Body of pancreas (tissue), 4 donors: ENCODE data around the gene REP15.

Experiments used
- POLR2A ChIP-seq, 3 donors: fragments of 450-650 bp; IDR thresholded peaks; one replicate each; pipeline ENCODE4 v1.6.1; 2016; ENCODE audit warnings: antibody characterized with exemption in 3 of 3, mild to moderate bottlenecking in 2 of 3
- TF ChIP-seq, protein P1 (sequence below), 7 experiments: fragments of 450-650 bp in 4 of 7; fragments of 200-600 bp in 3 of 7; sonication (generic) in 3 of 7; IDR thresholded peaks; one replicate each; pipeline ENCODE4 v1.5.1; 2016 to 2019; ENCODE audit warnings: antibody characterized with exemption in 7 of 7

DNA sequence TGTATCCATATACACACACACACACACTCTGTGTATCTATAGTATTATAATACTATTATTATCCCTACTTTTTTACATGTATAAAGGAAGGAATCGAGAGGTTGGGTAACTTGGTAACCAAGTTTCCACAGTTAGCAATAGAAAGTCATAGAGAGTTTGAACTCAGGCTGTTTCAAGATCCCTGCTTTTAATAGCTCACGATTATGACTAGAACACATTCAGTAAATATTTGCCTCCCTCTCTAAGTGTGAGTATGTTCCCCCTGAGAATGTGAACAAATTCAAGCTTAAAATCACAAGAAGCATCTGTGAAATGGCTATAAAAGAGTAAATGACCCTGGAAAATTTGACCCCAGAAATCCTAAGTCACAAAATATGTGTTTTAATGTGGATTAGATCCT, 11.0 kb upstream of the REP15 start:
- TF ChIP-seq, protein P1, sequence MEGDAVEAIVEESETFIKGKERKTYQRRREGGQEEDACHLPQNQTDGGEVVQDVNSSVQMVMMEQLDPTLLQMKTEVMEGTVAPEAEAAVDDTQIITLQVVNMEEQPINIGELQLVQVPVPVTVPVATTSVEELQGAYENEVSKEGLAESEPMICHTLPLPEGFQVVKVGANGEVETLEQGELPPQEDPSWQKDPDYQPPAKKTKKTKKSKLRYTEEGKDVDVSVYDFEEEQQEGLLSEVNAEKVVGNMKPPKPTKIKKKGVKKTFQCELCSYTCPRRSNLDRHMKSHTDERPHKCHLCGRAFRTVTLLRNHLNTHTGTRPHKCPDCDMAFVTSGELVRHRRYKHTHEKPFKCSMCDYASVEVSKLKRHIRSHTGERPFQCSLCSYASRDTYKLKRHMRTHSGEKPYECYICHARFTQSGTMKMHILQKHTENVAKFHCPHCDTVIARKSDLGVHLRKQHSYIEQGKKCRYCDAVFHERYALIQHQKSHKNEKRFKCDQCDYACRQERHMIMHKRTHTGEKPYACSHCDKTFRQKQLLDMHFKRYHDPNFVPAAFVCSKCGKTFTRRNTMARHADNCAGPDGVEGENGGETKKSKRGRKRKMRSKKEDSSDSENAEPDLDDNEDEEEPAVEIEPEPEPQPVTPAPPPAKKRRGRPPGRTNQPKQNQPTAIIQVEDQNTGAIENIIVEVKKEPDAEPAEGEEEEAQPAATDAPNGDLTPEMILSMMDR (IDR thresholded peaks at IDR 0.05) = no peak
- no peak for TF ChIP-seq POLR2A (IDR thresholded peaks at IDR 0.05)
